GM19395 (cell line): ENCODE data around the gene RHOV.

Source experiments
- ATAC-seq: cut with Tn5 transposase; IDR thresholded peaks from one replicate; pipeline ENCODE4 v1.9.1; 2021; ENCODE audit warnings: mild to moderate bottlenecking, moderate library complexity; ENCODE audit not compliant: unreplicated experiment

The RHOV gene

GRCh38 chr15:40904552-40905201, 30.6 kb upstream of the RHOV start:
- no peak for ATAC-seq

GRCh38 chr15:40902605-40903561, 28.8 kb upstream of the RHOV start:
- no peak for ATAC-seq

- no peak for ATAC-seq
These were observed 27.0 kb upstream of the RHOV start for GRCh38 chr15:40901053-40901443.

GRCh38 chr15:40900256-40901052, 26.4 kb upstream of the RHOV start:
- no peak for ATAC-seq

- no peak for ATAC-seq
These were observed 25.6 kb upstream of the RHOV start for GRCh38 chr15:40899536-40900207.

GRCh38 chr15:40894681-40895448, 20.8 kb upstream of the RHOV start:
- ATAC-seq: peak; percentile 50

- peak; percentile 80 for ATAC-seq
These were observed 20.0 kb upstream of the RHOV start, which contains the start of gene VPS18 for GRCh38 chr15:40893733-40894680. Gene VPS18 (plus strand): TSS chr15:40894450. CDS start chr15:40894769, 319 bp downstream.

- ATAC-seq: no peak
These were observed 19.1 kb upstream of the RHOV start for GRCh38 chr15:40893019-40893670.

- ATAC-seq: no peak
These were observed 18.5 kb upstream of the RHOV start for GRCh38 chr15:40892447-40893012.

- no peak for ATAC-seq
These were observed 17.9 kb upstream of the RHOV start for GRCh38 chr15:40891810-40892446.

- no peak for ATAC-seq
These were observed 17.1 kb upstream of the RHOV start for GRCh38 chr15:40891138-40891537.

- no peak for ATAC-seq
These were observed 15.1 kb upstream of the RHOV start for GRCh38 chr15:40889112-40889511.

GRCh38 chr15:40886586-40886985, 12.6 kb upstream of the RHOV start:
- ATAC-seq: no peak

GRCh38 chr15:40881351-40881750, 7.3 kb upstream of the RHOV start:
- no peak for ATAC-seq

GRCh38 chr15:40879609-40880008, 5.6 kb upstream of the RHOV start:
- ATAC-seq: no peak

- ATAC-seq: peak; percentile 76
These were observed 4.8 kb upstream of the RHOV start for GRCh38 chr15:40878785-40879184.

- no peak for ATAC-seq
These were observed 3.7 kb upstream of the RHOV start for GRCh38 chr15:40877694-40878093.
